COR-L47 (cell line): Measurements from ENCODE around the gene INO80E.

Experiments used
- DNase-seq: peaks from one replicate; lab custom pipeline; 2025; lab: John Stamatoyannopoulos, UW

The INO80E gene

GRCh38 chr16:29975811-29976511 is 20.1 kb upstream of the INO80E start:
- no peak for DNase-seq

GRCh38 chr16:29977063-29977825 is 18.8 kb upstream of the INO80E start:
- no peak for DNase-seq

- DNase-seq: no peak
Observed at GRCh38 chr16:29978081-29978480, 18.0 kb upstream of the INO80E start.

GRCh38 chr16:29978564-29979270 is 17.3 kb upstream of the INO80E start:
- DNase-seq: no peak

- DNase-seq: no peak
Observed at GRCh38 chr16:29982560-29983419, 13.3 kb upstream of the INO80E start.

- DNase-seq: no peak
Observed at GRCh38 chr16:29983420-29984136, 12.5 kb upstream of the INO80E start.

GRCh38 chr16:29984137-29984763 is 11.8 kb upstream of the INO80E start:
- DNase-seq: no peak

GRCh38 chr16:29984764-29985147 is 11.3 kb upstream of the INO80E start:
- DNase-seq: no peak

GRCh38 chr16:29985271-29985811 is 10.7 kb upstream of the INO80E start:
- no peak for DNase-seq

GRCh38 chr16:29986231-29986630 is 9.8 kb upstream of the INO80E start:
- no peak for DNase-seq

GRCh38 chr16:29986931-29987330 is 9.1 kb upstream of the INO80E start:
- no peak for DNase-seq

- no peak for DNase-seq
Observed at GRCh38 chr16:29987371-29988085, 8.5 kb upstream of the INO80E start.

GRCh38 chr16:29988346-29989075 is 7.5 kb upstream of the INO80E start:
- DNase-seq: no peak

GRCh38 chr16:29989111-29989858 is 6.8 kb upstream of the INO80E start:
- no peak for DNase-seq

GRCh38 chr16:29990034-29990433 is 6.0 kb upstream of the INO80E start:
- no peak for DNase-seq

GRCh38 chr16:29990883-29991570 is 5.0 kb upstream of the INO80E start:
- no peak for DNase-seq

GRCh38 chr16:29991571-29991904 is 4.5 kb upstream of the INO80E start:
- no peak for DNase-seq

- no peak for DNase-seq
Observed at GRCh38 chr16:29992344-29992967, 3.6 kb upstream of the INO80E start.
